Mesenchymal stem cell (in vitro differentiated cells and primary cell): ENCODE results near the gene RASGEF1C.

Experiments used
- DNase-seq: peaks from one replicate; pipeline ENCODE4 v3.0.0-alpha.2; 2013
- H2AFZ ChIP-seq: one replicate; pipeline ENCODE4 v1.6.1; 2013; ENCODE audit warnings: low read depth, mild to moderate bottlenecking, control low read depth, inconsistent platforms, low read length, moderate library complexity
- H2AK5ac ChIP-seq: 2 replicates; pipeline ENCODE4 v1.6.1; 2013; ENCODE audit warnings: low read length, moderate library complexity, mild to moderate bottlenecking, inconsistent platforms; ENCODE audit not compliant: severe bottlenecking
- H2BK120ac ChIP-seq: one replicate; pipeline ENCODE4 v1.6.1; 2013; ENCODE audit warnings: low read depth, mild to moderate bottlenecking, inconsistent platforms, low read length, moderate library complexity
- H2BK12ac ChIP-seq, 2 experiments: one replicate each; pipeline ENCODE4 v1.6.1; 2013; ENCODE audit warnings: inconsistent platforms in 2 of 2, low read length in 2 of 2, mild to moderate bottlenecking in 2 of 2, moderate library complexity in 2 of 2, control low read depth in 1 of 2
- H2BK15ac ChIP-seq: one replicate; pipeline ENCODE4 v1.6.1; 2013; ENCODE audit warnings: mild to moderate bottlenecking, low read depth, inconsistent platforms; ENCODE audit not compliant: poor library complexity, severe bottlenecking
- H2BK5ac ChIP-seq: 2 replicates; pipeline ENCODE4 v1.6.1; 2013; ENCODE audit warnings: low read depth, mild to moderate bottlenecking, low read length, control low read depth, inconsistent platforms; ENCODE audit not compliant: poor library complexity, severe bottlenecking
- H3K14ac ChIP-seq, 2 experiments: one replicate each; pipeline ENCODE4 v1.6.1; 2013; ENCODE audit warnings: inconsistent platforms in 2 of 2, low read length in 2 of 2, control low read depth in 1 of 2, mild to moderate bottlenecking in 1 of 2, moderate library complexity in 1 of 2
- H3K18ac ChIP-seq, 2 experiments: one replicate each; pipeline ENCODE4 v1.6.1; 2013; ENCODE audit warnings: inconsistent platforms in 2 of 2, low read length in 2 of 2, control low read depth in 1 of 2, low read depth in 1 of 2, mild to moderate bottlenecking in 1 of 2
- H3K23ac ChIP-seq, 2 experiments: one replicate each; pipeline ENCODE4 v1.6.1; 2013; ENCODE audit warnings: inconsistent platforms in 2 of 2, low read length in 2 of 2, mild to moderate bottlenecking in 2 of 2, moderate library complexity in 2 of 2, control low read depth in 1 of 2
- H3K27ac ChIP-seq: 2 replicates; pipeline ENCODE4 v1.5.1; 2013; ENCODE audit warnings: mild to moderate bottlenecking, moderate library complexity, low read length, control low read depth, inconsistent platforms; ENCODE audit not compliant: poor library complexity, severe bottlenecking
- H3K27me3 ChIP-seq, 2 experiments: 2 replicates each; pipeline versions ENCODE4 v1.6.1 to v1.7.0; 2013; ENCODE audit warnings: low read length in 2 of 2, mild to moderate bottlenecking in 2 of 2, moderate library complexity in 2 of 2, control low read depth in 1 of 2, inconsistent platforms in 1 of 2; ENCODE audit not compliant: control insufficient read depth in 1 of 2, insufficient read depth in 1 of 2
- H3K36me3 ChIP-seq, 2 experiments: 2 replicates each; pipeline versions ENCODE4 v1.6.1 to v1.7.0; 2013; ENCODE audit warnings: low read length in 2 of 2, control low read depth in 1 of 2, inconsistent platforms in 1 of 2, low read depth in 1 of 2, mild to moderate bottlenecking in 1 of 2; ENCODE audit not compliant: insufficient read depth in 2 of 2, control insufficient read depth in 1 of 2
- H3K4ac ChIP-seq, 2 experiments: one replicate each; pipeline ENCODE4 v1.6.1; 2013; ENCODE audit warnings: inconsistent platforms in 2 of 2, low read length in 2 of 2, mild to moderate bottlenecking in 2 of 2, moderate library complexity in 2 of 2, control low read depth in 1 of 2, low read depth in 1 of 2
- H3K4me1 ChIP-seq: 2 replicates; pipeline ENCODE4 v1.6.1; 2013; ENCODE audit warnings: low read depth, low read length, control low read depth; ENCODE audit not compliant: control insufficient read depth, insufficient read depth
- H3K4me2 ChIP-seq: 2 replicates; pipeline ENCODE4 v1.6.1; 2013; ENCODE audit warnings: low read length, mild to moderate bottlenecking, inconsistent platforms; ENCODE audit not compliant: poor library complexity, severe bottlenecking
- H3K4me3 ChIP-seq, 2 experiments: 2 replicates each; pipeline versions ENCODE4 v1.5.1 to v1.7.0; 2013; ENCODE audit warnings: low read length in 2 of 2, mild to moderate bottlenecking in 2 of 2, control low read depth in 1 of 2, low read depth in 1 of 2; ENCODE audit not compliant: insufficient read depth in 1 of 2
- H3K79me1 ChIP-seq: replicated peaks from 2 replicates; pipeline ENCODE4 v1.6.1; 2013; ENCODE audit warnings: mild to moderate bottlenecking, control low read depth, low read length, inconsistent platforms; ENCODE audit not compliant: poor library complexity, severe bottlenecking
- H3K9ac ChIP-seq: 2 replicates; pipeline ENCODE4 v1.7.0; 2013; ENCODE audit warnings: mild to moderate bottlenecking, low read length, moderate library complexity
- H3K9me3 ChIP-seq: 2 replicates; pipeline ENCODE4 v1.7.0; 2013; ENCODE audit warnings: mild to moderate bottlenecking, low read length; ENCODE audit not compliant: control insufficient read depth
- H4K8ac ChIP-seq: one replicate; pipeline ENCODE4 v1.6.1; 2013; ENCODE audit warnings: inconsistent platforms, mild to moderate bottlenecking, low read length, moderate library complexity
- H4K91ac ChIP-seq: one replicate; pipeline ENCODE4 v1.6.1; 2013; ENCODE audit warnings: mild to moderate bottlenecking, low read length, inconsistent platforms
- WGBS: methylation state at CpG from one replicate; pipeline ENCODE4 v1.1.7; 2013; ENCODE audit warnings: mixed read lengths; 5-methylcytosine and 5-hydroxymethylcytosine counted together

The RASGEF1C gene

GRCh38 chr5:180171568-180172094 is 37.4 kb downstream of the RASGEF1C start:
- H3K18ac ChIP-seq, result no peak overlapping the region
- no peak overlapping the region for H3K4ac ChIP-seq
- H3K79me1 ChIP-seq, result no peaks in the 10 kb centered on the region
- H3K4me2 ChIP-seq, result no peak overlapping the region
- H3K27me3 ChIP-seq, result peaks cover 0 to 43% of the 10 kb centered on the region in 2 experiments
- peak overlapping the region; percentile 61 for H2AK5ac ChIP-seq
- H2BK120ac ChIP-seq, result no peak overlapping the region
- no peak overlapping the region for H3K14ac ChIP-seq
- H3K23ac ChIP-seq, result no peak overlapping the region
- no peak overlapping the region for H4K91ac ChIP-seq
- peaks cover 41% of the 10 kb centered on the region for H3K4me1 ChIP-seq
- 93% methylated on average over 9 of the region's 14 CpGs for WGBS
- H2AFZ ChIP-seq, result no peak overlapping the region
- no peaks in the 10 kb centered on the region for H3K9me3 ChIP-seq
- no peak overlapping the region for H2BK5ac ChIP-seq
- H3K36me3 ChIP-seq, result no peaks in the 10 kb centered on the region
- H2BK12ac ChIP-seq, result no peak overlapping the region
- H3K4me3 ChIP-seq, result no peak overlapping the region
- no peak overlapping the region for H4K8ac ChIP-seq
- H3K27ac ChIP-seq, result no peak overlapping the region
- H2BK15ac ChIP-seq, result no peak overlapping the region
- H3K9ac ChIP-seq, result no peak overlapping the region
- DNase-seq, result no peak

GRCh38 chr5:180170810-180171567 is 38.0 kb downstream of the RASGEF1C start:
- Histone ChIP-seq H2BK15ac (no peak overlapping the region), H3K9me3 (no peaks in the 10 kb centered on the region), H3K18ac (no peak overlapping the region)

GRCh38 chr5:180170106-180170809 is 38.8 kb downstream of the RASGEF1C start:
- Histone ChIP-seq H3K4me2 (no peak overlapping the region), H2AFZ (no peak overlapping the region), H2BK120ac (no peak overlapping the region), H2BK15ac (no peak overlapping the region), H3K9me3 (no peaks in the 10 kb centered on the region), H3K9ac (no peak overlapping the region), H3K14ac (no peak overlapping the region), H3K4me3 (no peak overlapping the region), H2BK12ac (no peak overlapping the region), H2BK5ac (no peak overlapping the region), H3K36me3 (no peaks in the 10 kb centered on the region), H3K27me3 (peaks cover 0 to 43% of the 10 kb centered on the region in 2 experiments), H4K91ac (no peak overlapping the region), H4K8ac (no peak overlapping the region), H2AK5ac (no peak overlapping the region), H3K4ac (no peak overlapping the region), H3K23ac (no peak overlapping the region), H3K79me1 (no peaks in the 10 kb centered on the region), H3K27ac (no peak overlapping the region), H3K4me1 (peaks cover 39% of the 10 kb centered on the region), H3K18ac (no peak overlapping the region)
- 77% methylated on average over 32 of the region's 32 CpGs for WGBS
- no peak for DNase-seq

More at GRCh38 chr5:180170810-180171567, 38.0 kb downstream of the RASGEF1C start:
- no peak overlapping the region for H3K14ac ChIP-seq
- peaks cover 0 to 43% of the 10 kb centered on the region in 2 experiments for H3K27me3 ChIP-seq
- H4K8ac ChIP-seq, result no peak overlapping the region
- no peak overlapping the region for H4K91ac ChIP-seq
- no peak overlapping the region for H3K23ac ChIP-seq
- no peak overlapping the region for H2BK120ac ChIP-seq
- 78% methylated on average over 18 of the region's 19 CpGs for WGBS
- no peak overlapping the region for H3K27ac ChIP-seq
- H3K4me2 ChIP-seq, result no peak overlapping the region
- no peak overlapping the region for H3K4ac ChIP-seq
- no peak overlapping the region for H2AK5ac ChIP-seq
- H2BK5ac ChIP-seq, result no peak overlapping the region
- no peak overlapping the region for H3K4me3 ChIP-seq
- no peak overlapping the region for H2AFZ ChIP-seq
- H3K4me1 ChIP-seq, result peaks cover 40% of the 10 kb centered on the region
- no peaks in the 10 kb centered on the region for H3K36me3 ChIP-seq
- no peak overlapping the region for H3K9ac ChIP-seq
- no peak for DNase-seq
- H3K79me1 ChIP-seq, result no peaks in the 10 kb centered on the region
- H2BK12ac ChIP-seq, result no peak overlapping the region
